ENCODE measurements around the gene NOD1. TPM values are rescaled to one million over a fixed set of nuclear protein-coding genes. Genes with fewer than 3 reads are reported as not detected.

Gene NOD1
- polyA plus RNA-seq, 3 donors: 2.8 to 15.0 (median 4.6) TPM

GRCh38 chr7:30468791-30469190 lies 9.8 kb downstream of the NOD1 start:
- H3K4me1 ChIP-seq (ENCODE audit: control insufficient read depth in 1 of 2, insufficient read depth in 2 of 2, low read length in 2 of 2): peaks cover 58 to 65% of the 10 kb centered on the region in 2 donors
- intact Hi-C loops (cut with micrococcal nuclease): no loop called here
- H3K4me2 ChIP-seq (replicated peaks; ENCODE audit: extremely low read depth, low read length, poor library complexity, severe bottlenecking): no peak overlapping the region

GRCh38 chr7:30468041-30468440 lies 10.5 kb downstream of the NOD1 start:
- Histone ChIP-seq H3K79me2 (ENCODE audit: insufficient read depth, low read length) (peaks cover 96% of the 10 kb centered on the region), H3K9me3 (replicated peaks in 1 of 2; ENCODE audit: control insufficient read depth in 1 of 2, insufficient read depth in 1 of 2, low read length in 2 of 2) (no peaks in the 10 kb centered on the region), H4K20me1 (ENCODE audit: insufficient read depth, low read length) (peaks cover 19% of the 10 kb centered on the region), H3K4me3 (replicated peaks in 1 of 3; ENCODE audit: low read depth in 2 of 3, low read length in 3 of 3) (peak overlapping the region in 1 of 3 experiments; percentile 28), H3K36me3 (replicated peaks in 1 of 2; ENCODE audit: control insufficient read depth in 1 of 2, insufficient read depth in 2 of 2, low read length in 2 of 2) (peaks cover 0 to 19% of the 10 kb centered on the region in 2 donors), H3K4me1 (ENCODE audit: control insufficient read depth in 1 of 2, insufficient read depth in 2 of 2, low read length in 2 of 2) (peaks cover 57 to 65% of the 10 kb centered on the region in 2 donors), H3K4me2 (replicated peaks; ENCODE audit: extremely low read depth, low read length, poor library complexity, severe bottlenecking) (peak overlapping the region; percentile 35), H3K27me3 (ENCODE audit: control insufficient read depth in 2 of 2, insufficient read depth in 2 of 2, low read length in 2 of 2) (no peaks in the 10 kb centered on the region), H2AFZ (ENCODE audit: insufficient read depth, low read depth, low read length, poor library complexity, severe bottlenecking) (no peak overlapping the region), H3K9ac (ENCODE audit: insufficient read depth, low read length, poor library complexity, severe bottlenecking) (no peak overlapping the region), H3K27ac (ENCODE audit: low read depth in 1 of 2, low read length in 2 of 2) (peak overlapping the region in 1 of 2 donors; percentile 67)
- Mint-ChIP-seq H3K4me3 (peak overlapping the region in 1 of 2 donors; percentile 78), H3K36me3 (peaks cover 16 to 18% of the 10 kb centered on the region in 2 donors), H3K4me1 (peaks cover 86% of the 10 kb centered on the region), H3K27me3 (ENCODE audit: low read depth in 3 of 3) (peaks cover 0 to 2% (median 0%) of the 10 kb centered on the region in 3 donors), H3K27ac (peak overlapping the region; percentile 46 to 84 (median 79)), H3K9me3 (no peaks in the 10 kb centered on the region)
- intact Hi-C loops (cut with micrococcal nuclease): no loop called here
- no peak for TF ChIP-seq CTCF (IDR thresholded peaks at IDR 0.05)
- 0% methylated on average over 1 of the region's 2 CpGs for WGBS (ENCODE audit: insufficient coverage)
- peak in 2 of 3 donors; percentile 25 to 55 for DNase-seq

More at GRCh38 chr7:30468791-30469190, 9.8 kb downstream of the NOD1 start:
- H3K36me3 Mint-ChIP-seq: peaks cover 16 to 21% of the 10 kb centered on the region in 2 donors
- no peak overlapping the region for H3K9ac ChIP-seq (ENCODE audit: insufficient read depth, low read length, poor library complexity, severe bottlenecking)
- peak overlapping the region in 1 of 3 experiments; percentile 28 for H3K4me3 ChIP-seq (replicated peaks in 1 of 3; ENCODE audit: low read depth in 2 of 3, low read length in 3 of 3)
- no peak overlapping the region for H2AFZ ChIP-seq (ENCODE audit: insufficient read depth, low read depth, low read length, poor library complexity, severe bottlenecking)
- H3K27ac Mint-ChIP-seq: peak overlapping the region in 5 of 7 donors; percentile 13 to 83 (median 73)
- H3K36me3 ChIP-seq (replicated peaks in 1 of 2; ENCODE audit: control insufficient read depth in 1 of 2, insufficient read depth in 2 of 2, low read length in 2 of 2): peaks cover 0 to 19% of the 10 kb centered on the region in 2 donors
- H3K27me3 ChIP-seq (ENCODE audit: control insufficient read depth in 2 of 2, insufficient read depth in 2 of 2, low read length in 2 of 2): no peaks in the 10 kb centered on the region
- peak overlapping the region in 1 of 2 donors; percentile 67 for H3K27ac ChIP-seq (ENCODE audit: low read depth in 1 of 2, low read length in 2 of 2)
- WGBS (ENCODE audit: insufficient coverage): no CpG with 5 or more reads among the region's 4 CpGs
- DNase-seq: no peak
- no peak for TF ChIP-seq CTCF (IDR thresholded peaks at IDR 0.05)
- H3K79me2 ChIP-seq (ENCODE audit: insufficient read depth, low read length): peaks cover 96% of the 10 kb centered on the region
- peaks cover 0 to 3% (median 0%) of the 10 kb centered on the region in 7 donors for H3K9me3 Mint-ChIP-seq
- peaks cover 86% of the 10 kb centered on the region for H3K4me1 Mint-ChIP-seq
- H3K4me3 Mint-ChIP-seq: no peak overlapping the region
- H3K27me3 Mint-ChIP-seq (ENCODE audit: low read depth in 3 of 3): peaks cover 0 to 2% (median 0%) of the 10 kb centered on the region in 3 donors
- H3K9me3 ChIP-seq (replicated peaks in 1 of 2; ENCODE audit: control insufficient read depth in 1 of 2, insufficient read depth in 1 of 2, low read length in 2 of 2): no peaks in the 10 kb centered on the region
- H4K20me1 ChIP-seq (ENCODE audit: insufficient read depth, low read length): peaks cover 26% of the 10 kb centered on the region

Data from CD14-positive monocyte (primary cell).